HL-60/S4 treated with phorbol 12-myristate 13-acetate at 8.2 ng/mL for 4 days and 3 days (cell line): ENCODE results near the gene PLOD3.
"Not testable (repeated sequence)": the region's sequence is repeated elsewhere in the genome, so short reads cannot be mapped to it uniquely, and the experiment has no call there.

Experiments used
- in situ Hi-C: fragments of 300-500 bp; cut with MboI; formaldehyde crosslinking; loops from 2 replicates; pipeline ENCODE4 v1.15.0; 2022; ENCODE audit warnings: low sequenced_read_pairs

PLOD3 gene

GRCh38 chr7:101216001-101216859, 1.2 kb downstream of the PLOD3 start:
- in situ Hi-C loops: no loop called here

GRCh38 chr7:101212014-101212413, 5.4 kb downstream of the PLOD3 start:
- in situ Hi-C loops: no loop called here

DNA sequence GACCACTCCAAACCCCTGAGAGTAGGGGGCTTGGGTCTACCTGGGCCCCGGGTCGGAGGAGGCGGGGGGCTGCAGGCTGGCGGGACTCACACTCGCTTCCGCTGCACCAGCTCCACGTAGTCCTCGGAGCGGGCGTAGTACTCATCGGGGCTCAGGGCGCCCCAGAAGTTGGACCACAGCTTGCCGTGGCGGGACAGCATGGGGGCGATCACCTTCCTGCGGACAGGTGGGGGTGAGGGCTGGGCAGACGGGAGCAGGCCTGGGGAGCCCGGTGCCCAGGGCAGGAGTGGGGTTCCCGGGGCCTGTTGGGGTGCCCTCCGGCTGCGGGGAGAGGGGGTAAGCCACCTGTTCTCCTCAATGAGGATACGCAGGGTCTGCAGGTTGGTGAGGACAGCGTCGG, 5.9 kb downstream of the PLOD3 start:
- in situ Hi-C loops: no loop called here

DNA sequence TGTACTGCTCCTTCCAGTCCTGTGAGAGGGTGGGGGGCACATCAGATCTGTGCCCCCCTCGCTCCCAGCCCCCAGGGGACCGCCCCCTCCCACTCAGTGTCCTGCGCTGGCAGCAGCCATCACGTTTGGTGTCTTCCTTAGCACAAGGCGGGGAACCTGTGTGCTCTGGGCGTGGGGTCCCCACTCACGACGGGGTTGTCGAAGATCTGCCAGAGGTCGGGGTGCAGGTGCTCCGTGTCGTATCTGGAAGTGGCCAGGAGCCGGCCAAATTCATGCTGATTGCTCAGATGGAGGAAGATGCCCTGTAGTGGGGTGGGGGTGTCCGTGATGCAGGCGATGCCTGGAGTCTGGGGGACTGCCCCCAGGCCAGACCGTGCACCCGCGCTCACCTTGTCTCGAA, 7.2 kb downstream of the PLOD3 start:
- in situ Hi-C loops: no loop called here

DNA sequence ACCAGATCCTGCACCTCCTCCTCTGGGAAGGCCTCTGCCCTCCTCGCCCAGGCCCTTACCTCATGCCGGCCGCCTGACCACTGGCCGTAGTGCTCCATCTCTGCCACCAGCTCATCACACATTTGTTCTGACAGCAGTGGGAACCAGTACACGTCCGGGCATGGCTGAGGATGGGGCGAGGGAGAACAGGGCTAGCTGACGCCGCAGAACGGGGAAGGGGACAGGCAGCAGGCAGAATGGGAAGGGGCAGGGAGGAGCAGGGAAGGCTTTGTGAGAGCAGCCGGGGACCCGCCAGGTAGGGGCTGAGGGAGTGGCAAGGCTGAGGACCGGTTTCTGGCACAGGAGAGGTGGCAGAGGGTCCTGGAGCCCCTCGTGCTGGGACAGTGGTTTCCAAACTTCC, 8.6 kb downstream of the PLOD3 start:
- in situ Hi-C loops: no loop called here

DNA sequence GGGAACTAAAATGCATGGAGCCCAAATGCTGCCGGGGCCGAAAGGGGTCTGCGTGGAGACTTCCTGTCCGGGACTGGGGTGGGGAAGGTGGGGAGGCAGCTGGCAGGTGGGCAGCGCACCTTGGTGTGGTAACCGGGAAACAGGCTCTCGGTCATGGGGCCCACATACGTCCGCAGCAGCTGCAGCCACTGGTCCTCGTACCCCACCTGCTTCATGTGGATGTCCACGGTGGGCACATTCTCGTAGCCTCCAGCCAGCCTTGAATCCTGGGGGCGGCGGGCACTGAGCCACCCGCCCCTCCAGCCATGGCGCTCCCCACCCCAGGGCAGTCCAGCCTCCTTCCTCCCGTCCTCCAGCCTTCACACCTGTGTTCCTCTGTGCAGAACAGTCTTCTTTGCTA, 9.9 kb downstream of the PLOD3 start:
- in situ Hi-C loops: no loop called here

GRCh38 chr7:101206665-101207042, 10.7 kb downstream of the PLOD3 start:
- in situ Hi-C loops: no loop called here

DNA sequence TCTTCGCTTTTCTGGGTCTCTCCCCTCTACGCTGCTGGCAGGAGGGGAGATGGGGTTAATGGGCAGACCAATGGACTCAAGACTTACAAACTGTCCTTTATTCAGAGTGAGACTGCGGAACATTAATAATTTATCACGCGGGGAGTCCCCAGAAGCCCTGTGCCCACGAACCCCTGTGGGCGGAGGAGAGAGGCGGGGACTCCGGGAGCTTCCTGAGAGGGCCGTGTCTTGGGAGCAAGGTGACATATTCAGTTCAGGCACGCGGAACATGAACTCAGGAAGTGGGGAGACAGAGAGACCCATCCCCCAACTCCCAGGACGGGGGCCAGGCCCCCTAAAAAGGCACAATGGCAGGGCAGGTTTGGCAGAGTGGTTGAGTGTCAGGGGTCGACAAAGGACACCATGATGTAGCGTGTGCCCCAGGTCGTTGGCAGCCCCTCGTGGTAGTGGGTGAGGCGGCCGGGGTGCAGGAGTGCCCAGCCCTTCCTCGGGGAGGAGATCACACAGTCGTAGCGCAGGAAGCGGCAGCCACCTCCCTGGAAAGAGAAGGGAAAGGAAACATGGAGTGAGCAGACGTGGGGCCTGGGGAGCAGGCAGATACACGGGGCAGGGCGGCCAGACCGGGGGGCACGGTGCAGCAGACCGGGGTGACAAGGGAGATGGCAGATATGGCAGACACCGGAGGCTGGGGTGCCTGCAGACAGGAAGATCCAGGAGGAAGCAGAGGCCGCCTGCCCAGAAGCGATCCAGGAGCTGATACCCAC, 11.3 kb downstream of the PLOD3 start:
- in situ Hi-C loops: no loop called here

- in situ Hi-C loops: not testable (repeated sequence)
These were observed 13.3 kb downstream of the PLOD3 start for GRCh38 chr7:101203740-101204738.

DNA sequence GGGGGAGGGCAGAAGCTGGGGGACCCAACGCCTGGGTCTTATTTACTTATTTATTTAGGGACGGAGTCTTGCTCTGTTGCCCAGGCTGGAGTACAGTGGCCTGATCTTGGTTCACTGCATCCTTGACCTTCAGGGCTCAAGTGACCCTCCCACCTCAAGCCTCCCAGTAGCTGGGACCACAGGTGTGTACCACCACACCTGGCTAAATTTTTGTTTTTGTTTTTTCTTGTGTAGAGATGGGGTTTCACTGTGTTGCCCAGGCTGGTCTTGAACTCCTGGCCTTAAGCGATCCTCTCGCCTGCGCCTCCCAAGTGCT, 14.8 kb downstream of the PLOD3 start:
- in situ Hi-C loops: no loop called here

- in situ Hi-C loops: no loop called here
These were observed 15.4 kb downstream of the PLOD3 start for GRCh38 chr7:101201695-101202602.

- in situ Hi-C loops: no loop called here
These were observed 16.4 kb downstream of the PLOD3 start, which contains the start of gene MOGAT3 for GRCh38 chr7:101200862-101201599. MOGAT3 (minus strand) TSS chr7:101201036; CDS start chr7:101200854, 182 bp downstream.

DNA sequence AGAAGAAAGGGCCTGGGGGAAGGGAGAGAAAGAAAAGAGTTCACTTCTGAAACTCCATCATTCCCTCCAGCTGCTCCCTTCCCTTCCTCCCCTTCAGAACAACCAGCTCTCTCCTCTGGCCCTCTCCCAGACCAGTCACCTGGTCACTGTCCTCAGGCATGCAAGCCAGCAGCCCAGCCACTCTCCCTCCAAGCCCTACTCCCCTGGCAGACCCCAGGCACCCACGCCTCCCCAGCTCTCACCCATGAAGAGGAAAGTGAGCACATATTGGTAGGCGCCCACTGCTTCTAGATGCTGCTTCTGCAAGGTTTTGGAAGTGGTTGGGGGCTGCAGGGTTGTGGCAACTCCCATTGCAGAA, 16.9 kb downstream of the PLOD3 start:
- in situ Hi-C loops: no loop called here

GRCh38 chr7:101199522-101199921, 17.9 kb downstream of the PLOD3 start:
- in situ Hi-C loops: not testable (repeated sequence)

GRCh38 chr7:101198476-101198875, 18.9 kb downstream of the PLOD3 start:
- in situ Hi-C loops: no loop called here

DNA sequence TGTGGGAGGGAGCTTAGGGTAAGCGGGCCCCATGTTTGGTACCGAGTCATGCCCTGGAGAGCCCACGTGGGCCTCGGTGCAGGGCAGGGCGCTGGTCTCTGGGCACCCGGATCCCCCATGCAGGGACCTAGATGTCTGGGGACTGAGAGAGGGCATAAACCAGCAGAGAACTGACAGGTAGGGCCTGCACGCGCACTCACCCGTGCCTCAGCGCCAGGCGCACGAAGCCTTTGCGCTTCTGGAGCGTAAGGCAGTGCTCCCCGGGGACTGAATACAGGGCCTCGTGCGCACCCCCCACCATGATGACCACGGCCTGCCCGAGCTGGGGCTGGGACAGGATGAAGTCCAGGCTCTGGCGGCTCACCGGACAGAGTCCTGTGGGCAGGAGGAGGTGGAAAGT, 19.4 kb downstream of the PLOD3 start:
- in situ Hi-C loops: no loop called here

- in situ Hi-C loops: no loop called here
These were observed 21.5 kb downstream of the PLOD3 start for GRCh38 chr7:101195884-101196283.

DNA sequence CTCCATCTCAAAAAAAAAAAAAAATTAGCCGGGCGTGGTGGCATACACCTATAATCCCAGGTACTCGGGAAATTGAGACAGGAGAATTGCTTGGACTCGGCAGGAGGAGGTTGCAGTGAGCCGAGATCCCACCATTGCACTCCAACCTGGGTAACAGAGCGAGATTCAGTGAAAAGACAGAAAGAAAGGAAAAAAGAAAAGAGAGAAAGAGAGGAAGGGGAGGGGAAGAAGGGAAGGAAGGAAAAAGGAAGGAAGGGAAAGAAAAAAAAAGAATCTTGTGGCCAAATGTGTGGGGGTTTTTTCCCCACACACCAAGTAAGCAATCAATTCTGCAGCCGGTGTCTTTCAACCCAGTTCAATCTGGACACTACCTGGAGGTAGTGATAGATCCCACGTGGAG, 28.3 kb downstream of the PLOD3 start:
- in situ Hi-C loops: no loop called here

DNA sequence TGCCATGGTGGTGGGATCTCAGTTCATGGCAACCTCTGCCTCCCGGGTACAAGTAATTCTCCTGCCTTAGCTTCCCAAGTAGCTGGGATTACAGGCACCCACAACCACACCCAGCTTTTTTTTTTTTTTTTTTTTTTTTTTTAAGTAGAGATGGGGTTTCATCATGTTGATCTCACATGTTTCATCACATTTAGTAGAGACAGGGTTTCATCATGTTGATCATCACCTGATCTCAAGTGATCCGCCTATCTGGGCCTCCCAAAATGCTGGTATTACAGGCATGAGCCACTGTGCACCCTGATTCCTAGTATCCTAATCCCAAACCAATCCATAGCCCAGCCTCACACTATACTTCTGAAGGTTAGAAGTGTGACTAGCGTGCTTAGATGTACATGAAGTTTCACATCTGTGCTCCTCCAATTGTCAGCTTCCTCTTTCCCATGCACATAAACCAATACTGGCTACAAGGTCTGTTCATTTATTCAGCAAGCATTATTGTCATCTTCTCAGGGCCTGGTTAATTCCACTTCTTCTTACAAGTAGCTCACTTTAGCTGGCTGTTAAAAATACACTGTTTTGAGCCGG, 30.4 kb downstream of the PLOD3 start:
- in situ Hi-C loops: no loop called here
